GM18870 (cell line): Measurements from ENCODE around the gene ACSF2.
A peak's percentile ranks its signal among the peaks of the same experiment; 100 is the strongest.
"Not testable (repeated sequence)": the region's sequence is repeated elsewhere in the genome, so short reads cannot be mapped to it uniquely, and the experiment has no call there.

Experiments used
- ATAC-seq: cut with Tn5 transposase; IDR thresholded peaks from one replicate; pipeline ENCODE4 v1.9.1; 2021; ENCODE audit warnings: moderate library complexity; ENCODE audit not compliant: unreplicated experiment

The ACSF2 gene, protein sequence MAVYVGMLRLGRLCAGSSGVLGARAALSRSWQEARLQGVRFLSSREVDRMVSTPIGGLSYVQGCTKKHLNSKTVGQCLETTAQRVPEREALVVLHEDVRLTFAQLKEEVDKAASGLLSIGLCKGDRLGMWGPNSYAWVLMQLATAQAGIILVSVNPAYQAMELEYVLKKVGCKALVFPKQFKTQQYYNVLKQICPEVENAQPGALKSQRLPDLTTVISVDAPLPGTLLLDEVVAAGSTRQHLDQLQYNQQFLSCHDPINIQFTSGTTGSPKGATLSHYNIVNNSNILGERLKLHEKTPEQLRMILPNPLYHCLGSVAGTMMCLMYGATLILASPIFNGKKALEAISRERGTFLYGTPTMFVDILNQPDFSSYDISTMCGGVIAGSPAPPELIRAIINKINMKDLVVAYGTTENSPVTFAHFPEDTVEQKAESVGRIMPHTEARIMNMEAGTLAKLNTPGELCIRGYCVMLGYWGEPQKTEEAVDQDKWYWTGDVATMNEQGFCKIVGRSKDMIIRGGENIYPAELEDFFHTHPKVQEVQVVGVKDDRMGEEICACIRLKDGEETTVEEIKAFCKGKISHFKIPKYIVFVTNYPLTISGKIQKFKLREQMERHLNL

DNA sequence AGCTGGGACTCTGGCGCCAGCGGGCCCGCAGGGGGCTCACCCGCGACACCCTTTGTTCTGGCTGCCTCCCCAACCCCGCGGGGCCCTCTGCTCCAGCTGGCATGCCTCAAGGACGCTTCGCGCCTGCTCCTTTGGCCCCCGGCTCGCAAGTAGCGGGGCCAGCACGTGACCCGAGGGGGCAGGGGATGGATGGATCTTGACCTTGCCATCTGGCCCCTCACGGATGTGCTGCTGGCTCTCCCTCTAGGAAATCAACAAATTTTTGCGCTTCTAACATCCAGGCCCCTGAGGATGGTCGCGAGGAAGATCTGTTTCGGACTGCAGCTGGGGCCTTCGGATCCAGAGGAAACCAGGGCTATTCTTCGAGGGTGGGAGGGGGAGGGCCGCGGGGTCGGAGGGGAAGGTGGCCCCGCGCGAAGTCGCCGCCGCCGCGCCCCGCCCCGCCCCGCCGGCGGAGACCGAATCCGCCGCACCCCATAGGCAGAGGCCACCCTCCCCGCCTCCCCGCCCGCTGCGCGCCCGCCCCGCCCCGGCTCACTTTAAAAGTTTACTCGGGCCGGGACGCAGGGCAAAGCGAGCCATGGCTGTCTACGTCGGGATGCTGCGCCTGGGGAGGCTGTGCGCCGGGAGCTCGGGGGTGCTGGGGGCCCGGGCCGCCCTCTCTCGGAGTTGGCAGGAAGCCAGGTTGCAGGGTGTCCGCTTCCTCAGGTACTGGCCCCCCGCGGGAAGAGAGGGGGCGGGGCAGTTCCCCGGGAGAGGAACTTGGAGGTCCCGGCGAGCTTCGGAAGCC is at the start of gene ACSF2:
TSS of gene ACSF2 (plus strand) at position 537 of the 790 bp plus-strand sequence. CDS start at position 581, 44 bp downstream.
- no peak for ATAC-seq

DNA sequence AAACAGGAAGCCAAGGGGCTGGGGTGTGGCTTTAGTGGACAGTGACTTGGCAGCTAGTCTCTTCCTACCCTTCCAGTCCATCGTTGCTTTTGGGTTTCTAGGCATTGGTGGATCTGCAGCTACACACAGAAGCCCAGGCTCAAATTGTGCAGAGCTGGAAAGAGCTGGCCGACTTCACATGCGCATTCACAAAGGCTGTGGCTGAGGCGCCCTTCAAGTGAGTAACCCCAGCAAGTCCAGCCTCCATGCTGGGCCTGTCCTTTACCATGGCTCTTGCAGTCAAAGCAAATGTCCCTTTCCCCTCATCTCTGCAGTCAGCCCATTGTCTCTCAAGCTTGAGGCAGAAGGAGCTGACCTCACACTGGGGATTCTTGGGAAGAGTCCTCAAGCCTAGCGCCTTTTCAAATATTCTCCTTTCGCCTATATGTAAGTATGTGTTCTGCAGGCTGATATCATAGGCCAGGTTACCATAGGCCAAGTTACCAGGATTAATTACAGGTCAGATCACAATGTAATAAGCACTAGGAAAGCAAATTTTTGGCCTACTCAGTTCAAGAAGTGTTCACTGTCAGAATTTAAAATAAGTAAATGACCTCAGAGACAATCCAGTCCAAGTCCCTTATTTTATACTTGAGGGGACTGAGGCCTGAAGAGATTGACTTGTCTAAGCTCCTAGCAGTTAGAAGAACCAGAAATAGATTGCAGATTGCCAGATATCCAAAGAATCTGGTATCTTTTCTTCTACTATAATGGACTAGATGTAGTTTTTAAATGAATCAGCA is 46.5 kb upstream of the ACSF2 start:
- no peak for ATAC-seq

DNA sequence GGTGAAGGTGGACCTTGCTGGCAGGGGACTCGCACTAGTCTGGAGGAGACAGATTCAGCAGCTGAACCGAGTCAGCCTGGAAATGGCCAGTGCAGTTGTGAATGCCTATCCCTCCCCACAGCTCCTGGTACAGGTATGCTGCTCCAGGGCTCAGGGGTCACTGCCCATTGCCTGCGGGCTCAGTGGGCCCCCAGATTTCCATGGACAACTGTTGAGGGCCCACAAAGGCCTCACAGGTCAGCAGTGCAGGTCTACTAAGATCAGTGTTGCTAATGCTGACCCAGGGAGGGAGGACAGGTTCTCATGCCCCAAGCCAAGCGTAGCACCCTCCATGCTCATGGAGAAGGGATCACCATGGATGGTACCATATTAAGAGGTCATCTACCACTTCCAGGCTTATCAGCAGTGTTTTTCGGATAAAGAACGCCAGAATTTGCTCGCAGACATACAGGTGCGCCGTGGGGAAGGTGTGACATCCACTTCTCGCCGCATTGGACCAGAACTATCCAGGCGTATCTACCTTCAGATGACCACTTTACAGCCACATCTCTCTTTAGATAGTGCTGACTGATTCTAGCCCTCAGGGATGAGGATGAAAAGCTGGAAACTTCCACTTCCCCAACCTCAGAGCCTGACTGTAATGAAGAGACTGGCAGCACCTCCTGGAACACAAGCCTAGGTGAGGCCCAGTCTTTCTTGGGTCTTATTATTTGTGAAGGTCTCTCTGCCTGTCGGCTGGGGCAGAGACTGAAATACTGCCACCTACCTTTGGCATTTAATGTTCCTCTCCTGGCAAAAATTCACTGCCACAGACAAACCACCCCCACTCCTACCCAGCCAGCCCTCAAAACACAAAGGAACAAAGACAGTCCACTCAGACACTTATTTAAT is 45.4 kb upstream of the ACSF2 start:
- ATAC-seq = no peak

DNA sequence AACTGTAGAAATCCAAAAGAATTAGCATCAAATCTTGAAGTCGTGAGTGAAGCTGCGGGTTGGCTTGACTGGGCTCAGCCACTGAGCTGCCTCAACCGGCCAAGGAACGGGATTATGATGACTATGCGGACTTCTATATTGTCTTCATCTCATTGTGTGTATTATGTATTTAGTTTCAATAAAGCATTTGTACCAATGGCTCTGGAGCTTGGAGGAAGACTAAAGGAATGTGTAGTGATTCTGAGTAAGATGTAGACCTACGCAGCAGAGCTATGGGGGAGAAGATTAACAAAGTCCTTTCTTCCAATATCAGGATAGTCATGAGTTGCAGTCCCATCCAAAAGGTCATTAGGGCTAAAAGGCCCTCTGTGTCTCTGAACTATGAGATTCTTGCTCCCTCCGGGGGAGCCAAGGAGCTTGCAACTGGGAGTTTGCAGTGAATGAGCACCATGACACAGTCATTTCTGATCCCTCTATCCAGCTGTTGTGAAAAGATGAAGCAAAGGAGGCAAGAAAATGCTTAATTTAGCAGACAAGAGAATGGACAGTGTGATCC is 44.7 kb upstream of the ACSF2 start:
- no peak for ATAC-seq

DNA sequence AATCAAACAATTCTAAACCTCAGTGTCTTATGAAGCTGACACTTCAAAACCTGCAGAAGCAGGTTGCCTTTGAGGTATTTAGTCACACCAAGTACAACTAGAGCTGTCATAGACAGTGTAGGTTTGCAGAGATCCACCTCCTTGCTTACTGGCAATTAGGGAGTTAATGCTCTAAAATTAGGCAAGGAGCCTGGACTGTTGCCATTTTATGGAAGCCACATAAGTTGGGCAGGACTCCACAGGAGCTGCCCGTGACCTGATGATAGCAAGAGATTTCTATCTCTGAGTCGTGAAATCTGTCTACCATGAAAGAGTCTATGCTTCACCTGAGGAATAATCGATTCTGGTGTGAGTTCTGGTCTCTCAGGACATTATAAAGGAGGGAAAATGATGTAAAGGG is 44.1 kb upstream of the ACSF2 start:
- no peak for ATAC-seq

DNA sequence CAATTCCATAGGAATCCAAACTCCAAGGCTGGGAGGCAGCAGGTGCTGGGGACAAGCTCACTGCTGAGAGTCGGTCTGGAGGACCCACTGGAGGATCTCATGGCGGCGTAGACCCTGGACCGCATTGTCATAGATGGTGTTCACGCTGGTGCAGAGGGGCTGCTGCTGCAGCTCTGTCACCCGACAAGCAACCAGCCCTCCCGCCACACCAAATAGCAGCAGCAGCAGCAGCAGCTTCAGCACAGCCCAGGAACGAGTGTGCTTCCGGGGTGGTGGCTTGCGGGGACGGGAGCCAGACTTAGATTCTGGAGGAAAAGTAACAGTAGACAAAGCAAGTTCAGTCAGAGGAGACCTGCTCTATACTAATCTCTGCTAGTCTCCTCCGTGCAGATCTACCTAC is 43.1 kb upstream of the ACSF2 start:
- ATAC-seq = no peak

DNA sequence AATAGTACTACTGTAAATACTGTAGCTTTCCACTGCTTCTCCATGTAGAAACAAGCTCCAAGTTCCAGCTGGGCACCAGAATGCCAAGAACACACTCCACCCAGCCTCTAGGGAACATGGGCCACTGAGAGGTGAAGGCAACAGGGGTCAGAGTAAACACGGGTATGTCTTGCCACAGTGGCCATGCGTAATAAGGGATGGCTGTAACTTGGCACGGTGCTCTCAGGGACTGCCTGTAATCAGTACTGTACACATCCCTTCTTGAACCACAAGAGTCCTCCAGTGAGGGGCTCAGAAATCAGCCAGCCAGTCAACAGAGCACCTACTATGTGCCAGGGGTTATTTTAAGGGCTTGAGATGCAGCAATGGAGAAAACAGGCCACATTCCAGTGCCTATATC is 39.5 kb upstream of the ACSF2 start:
- no peak for ATAC-seq

DNA sequence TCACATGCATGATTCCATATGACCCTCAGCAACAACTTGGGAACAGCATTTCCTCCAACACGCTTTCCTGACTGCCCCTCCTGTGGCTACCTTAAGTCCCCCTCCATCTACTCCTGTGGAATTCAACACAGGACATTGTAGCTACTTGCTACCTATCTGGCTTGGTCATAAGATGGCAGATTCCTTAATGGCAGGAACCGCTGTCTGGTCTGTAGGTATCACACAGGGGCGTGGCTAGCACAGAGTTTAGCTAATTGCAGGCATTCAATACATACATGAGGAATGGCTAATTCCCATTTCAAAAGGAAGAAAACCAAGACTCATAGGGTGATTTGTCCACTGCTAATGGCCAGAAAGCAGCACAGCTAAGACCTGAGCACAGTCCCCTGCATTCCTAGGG is 37.3 kb upstream of the ACSF2 start:
- ATAC-seq = no peak

DNA sequence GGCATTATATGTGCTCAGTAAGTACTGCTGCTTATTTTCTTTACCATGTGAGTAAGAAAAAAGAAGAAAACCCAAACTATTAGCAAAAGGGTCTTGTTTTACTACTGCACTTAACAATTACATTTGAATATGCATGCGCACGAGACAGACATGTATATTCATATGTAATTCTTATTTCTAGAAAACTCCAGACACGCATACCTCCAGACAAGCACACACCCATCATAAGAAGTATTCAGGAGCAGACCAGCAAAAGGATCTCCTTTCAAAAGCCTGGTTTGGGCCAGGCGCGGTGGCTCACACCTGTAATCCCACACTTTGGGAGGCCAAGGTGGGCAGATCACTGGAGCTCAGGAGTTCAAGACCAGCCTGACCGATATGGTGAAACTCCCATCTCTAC is 36.5 kb upstream of the ACSF2 start:
- ATAC-seq = no peak

DNA sequence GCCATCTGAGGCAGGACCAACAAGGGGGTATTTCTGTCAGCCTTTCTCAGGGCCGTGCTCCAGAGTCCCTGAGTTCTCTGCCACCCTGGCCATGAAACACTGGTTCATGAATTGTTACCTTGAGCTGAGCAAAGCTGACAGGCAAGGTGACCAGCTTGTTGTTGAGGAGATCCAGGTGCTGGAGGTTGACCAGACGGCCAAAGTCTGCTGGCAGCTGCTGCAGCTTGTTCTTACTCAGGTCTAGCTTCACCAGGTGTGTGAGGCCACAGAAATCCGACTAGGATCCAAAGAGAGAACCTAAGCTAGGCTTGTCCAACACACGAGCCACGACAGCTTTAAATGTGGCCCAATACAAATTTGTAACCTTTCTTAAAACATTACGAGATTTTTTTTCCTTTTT is 33.4 kb upstream of the ACSF2 start:
- no peak for ATAC-seq

DNA sequence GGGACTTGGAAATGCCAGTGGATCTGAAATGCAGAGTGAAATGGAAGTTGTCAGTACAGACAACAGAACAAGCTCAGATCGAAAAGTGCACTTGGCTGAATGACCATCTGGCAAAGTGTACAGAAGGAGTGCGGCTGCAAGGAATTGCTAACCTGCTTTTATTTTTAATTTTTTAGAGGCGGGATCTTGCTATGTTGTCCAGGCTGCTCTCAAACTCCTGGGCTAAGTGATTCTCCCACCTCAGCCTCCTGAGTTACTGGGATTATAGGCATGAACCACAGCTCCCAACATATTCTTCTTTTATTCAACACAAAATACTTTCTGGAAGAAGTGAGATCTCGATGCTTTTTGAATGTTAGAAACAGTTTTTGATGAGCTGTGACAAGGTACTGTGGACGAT is 32.3 kb upstream of the ACSF2 start:
- no peak for ATAC-seq

DNA sequence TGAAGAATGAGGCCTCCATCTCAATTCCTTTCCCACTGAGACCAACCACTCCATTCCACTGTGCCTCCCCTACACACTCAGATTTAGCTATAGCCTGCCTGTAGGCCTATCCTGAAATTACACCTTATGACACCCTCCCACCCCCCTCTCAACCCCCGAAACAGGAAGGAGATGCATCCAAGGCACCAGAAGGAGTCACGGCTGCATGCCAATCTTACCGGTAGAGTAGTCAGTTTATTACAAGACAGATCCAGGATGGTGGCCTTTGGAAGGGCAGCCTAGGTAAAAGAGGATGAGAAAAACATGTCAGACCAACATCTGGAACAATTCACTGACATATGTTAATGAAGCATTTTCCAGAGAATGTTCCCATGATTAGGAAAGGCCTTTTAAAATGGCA is 31.3 kb upstream of the ACSF2 start:
- no peak for ATAC-seq

DNA sequence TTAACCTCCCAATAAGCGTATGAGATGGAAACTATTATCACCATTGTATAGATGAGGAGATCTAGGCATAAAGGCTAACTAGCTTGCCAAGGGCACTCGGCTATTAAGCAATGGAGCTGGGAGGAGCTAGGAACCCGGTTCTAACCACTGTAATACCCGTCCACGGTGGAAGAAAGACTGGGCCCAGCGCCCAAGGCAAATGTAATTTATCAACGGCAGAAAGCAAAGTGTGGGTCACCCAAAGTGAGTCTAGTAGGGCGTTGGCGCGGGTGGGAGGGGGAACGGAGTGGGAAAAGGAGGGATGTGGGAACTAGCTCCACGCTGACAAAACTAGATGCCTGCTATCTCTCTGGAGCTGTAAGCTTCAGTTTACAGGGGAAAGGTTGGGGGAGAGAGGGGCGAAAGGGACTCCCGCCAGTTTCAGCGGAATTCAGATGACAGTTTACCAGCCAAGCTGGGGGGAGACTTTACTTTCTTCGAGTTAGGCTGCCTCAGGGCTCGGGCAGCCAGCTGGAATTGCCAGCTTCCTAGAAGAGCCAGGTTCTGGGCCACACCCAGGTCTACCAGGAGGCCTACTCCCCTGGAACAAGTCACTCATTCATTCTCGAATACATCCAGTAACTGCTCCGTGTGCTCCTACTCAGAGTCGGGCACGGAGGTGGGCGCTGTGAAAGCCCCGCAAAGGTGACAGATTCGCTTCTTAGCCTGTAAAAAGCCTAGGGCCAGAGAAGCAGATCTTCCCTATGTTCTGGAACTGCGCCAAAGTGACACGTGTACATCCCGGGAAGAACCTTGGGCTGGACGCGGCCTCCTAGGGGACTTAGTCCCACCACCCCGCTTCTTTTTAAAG is 29.5 kb upstream of the ACSF2 start:
- no peak for ATAC-seq

DNA sequence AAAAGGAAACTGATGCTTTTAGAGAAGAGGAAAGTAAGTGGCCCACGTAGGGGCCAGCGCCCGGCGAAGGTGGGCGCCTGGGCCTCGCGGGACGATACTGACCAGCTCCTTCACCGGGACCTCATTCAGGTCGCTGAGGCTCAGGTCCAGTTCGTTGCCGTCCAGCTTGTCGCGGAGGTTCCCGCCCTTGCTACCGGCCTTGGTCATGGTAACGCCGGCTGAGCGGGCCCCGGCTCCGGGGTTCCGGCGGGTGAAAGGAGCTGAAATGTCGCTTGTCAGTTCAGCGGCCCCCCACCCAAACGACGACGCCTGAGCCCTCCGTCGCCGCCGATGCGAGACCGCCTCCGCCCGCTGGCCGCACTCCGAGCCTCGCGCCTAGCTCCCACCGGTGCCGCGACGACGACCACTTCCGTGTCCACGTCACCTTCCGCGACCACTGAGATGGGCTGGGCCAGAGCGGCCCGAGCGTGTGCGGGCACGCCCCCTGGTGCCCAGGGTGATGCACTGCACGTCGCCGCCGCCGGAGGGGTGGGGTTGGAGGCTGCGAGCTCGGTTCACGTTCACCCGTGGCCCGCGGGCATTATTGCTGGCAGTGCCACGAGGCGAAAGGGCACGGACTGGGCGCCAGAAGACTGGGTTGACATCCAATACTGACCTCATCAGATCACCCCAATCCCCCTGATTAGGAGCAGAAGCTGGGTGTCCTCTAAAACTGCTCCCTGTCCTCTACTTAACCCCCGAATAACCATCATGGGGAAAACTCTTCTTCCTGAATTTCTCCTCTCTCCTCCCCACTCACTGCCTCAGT is 28.7 kb upstream of the ACSF2 start, which contains the start of gene LRRC59:
TSS of gene LRRC59 (minus strand) at position 413 of the 808 bp plus-strand sequence. CDS start at position 207, 206 bp downstream.
- ATAC-seq = peak; percentile 73

DNA sequence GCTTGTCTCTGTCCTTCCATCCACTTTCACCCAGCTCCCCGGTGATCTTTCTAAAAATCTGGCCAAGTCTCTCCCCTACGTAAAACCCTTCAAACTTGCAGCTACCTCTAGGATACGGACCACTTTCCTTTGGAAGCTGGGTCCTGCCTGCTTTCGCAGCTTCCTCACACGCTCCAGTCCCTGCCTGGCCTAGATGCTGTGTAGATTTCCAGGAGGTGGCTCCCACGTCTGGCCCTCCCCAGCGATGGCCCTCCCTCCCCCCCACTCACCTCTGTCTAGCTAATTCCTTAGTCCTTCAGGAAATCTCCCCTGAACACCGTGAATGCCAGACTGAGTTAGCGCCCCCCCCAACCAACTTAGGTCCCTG is 28.1 kb upstream of the ACSF2 start:
- ATAC-seq = no peak

DNA sequence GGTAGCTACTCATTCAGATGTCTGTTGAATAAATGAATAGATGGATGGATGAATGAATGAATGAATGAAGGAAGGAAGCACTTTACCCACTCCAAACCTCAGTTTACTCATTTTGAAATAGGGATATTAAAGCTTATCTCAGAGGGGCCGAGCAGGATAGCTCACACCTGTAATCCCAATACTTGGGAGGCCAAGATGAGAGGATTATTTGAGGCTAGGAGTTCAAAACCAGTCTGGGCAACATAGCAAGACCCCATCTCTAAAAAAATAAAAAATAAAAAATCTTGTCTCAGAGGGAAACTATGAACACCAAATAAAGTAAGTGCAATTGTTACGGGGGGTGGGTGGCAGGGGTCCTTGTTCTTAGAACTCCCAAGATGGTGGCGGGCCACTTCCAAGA is 27.3 kb upstream of the ACSF2 start:
- not testable (repeated sequence) for ATAC-seq

DNA sequence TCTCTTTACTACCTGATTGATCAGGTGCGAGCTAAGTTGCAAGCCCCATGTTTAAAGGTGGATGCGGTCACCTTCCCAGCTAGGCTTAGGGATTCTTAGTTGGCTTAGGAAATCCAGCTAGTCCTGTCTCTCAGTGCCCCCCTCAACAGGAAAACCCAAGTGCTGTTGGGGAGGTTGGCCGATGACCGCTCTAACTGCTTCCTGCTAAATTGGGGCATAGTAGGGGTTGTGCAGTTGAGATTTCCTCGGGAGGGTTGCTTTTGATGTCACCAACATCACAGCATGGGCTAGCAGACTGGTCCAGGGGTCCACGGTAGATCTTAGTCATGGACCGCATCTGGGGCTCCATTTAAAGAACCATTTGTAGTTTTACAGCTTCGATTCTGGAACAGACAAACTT is 26.4 kb upstream of the ACSF2 start:
- not testable (repeated sequence) for ATAC-seq

DNA sequence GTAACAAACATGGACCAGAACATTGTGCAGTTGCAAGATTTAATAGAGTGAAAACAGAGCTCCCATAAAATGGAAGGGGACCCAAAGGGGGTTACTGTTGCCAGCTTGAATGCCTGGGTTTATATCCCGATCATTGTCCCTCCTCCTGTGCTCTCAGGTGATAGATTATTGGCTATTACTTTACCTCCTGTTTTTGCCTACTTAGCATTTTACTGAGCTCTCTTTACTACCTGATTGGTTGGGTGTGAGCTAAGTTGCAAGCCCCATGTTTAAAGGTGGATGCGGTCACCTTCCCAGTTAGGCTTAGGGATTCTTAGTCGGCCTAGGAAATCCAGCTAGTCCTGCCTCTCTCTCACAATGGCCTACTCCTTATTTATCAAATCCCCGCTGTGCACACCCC is 20.7 kb upstream of the ACSF2 start:
- not testable (repeated sequence) for ATAC-seq
